Stimulated activated naive CD8-positive, alpha-beta T cell treated with anti-CD3 and anti-CD28 coated beads, Interleukin-15, Interleukin-2, amounts not matched to agents 100 ng/mL and 50 ng/mL, for 24 hours (primary cell): ENCODE results near the gene LRP1B.

Experiments
- H3K27ac Mint-ChIP-seq: one replicate; pipeline ENCODE4 v1.8.0; 2021; ENCODE audit warnings: mild to moderate bottlenecking, mixed read lengths
- H3K27me3 Mint-ChIP-seq: one replicate; pipeline ENCODE4 v1.8.0; 2021; ENCODE audit warnings: mixed read lengths
- H3K36me3 Mint-ChIP-seq: one replicate; pipeline ENCODE4 v1.8.0; 2021; ENCODE audit warnings: low read depth, mixed read lengths
- H3K4me1 Mint-ChIP-seq: one replicate; pipeline ENCODE4 v1.8.0; 2021; ENCODE audit warnings: low read depth, mixed read lengths
- H3K4me3 Mint-ChIP-seq: one replicate; pipeline ENCODE4 v1.8.0; 2021; ENCODE audit warnings: mild to moderate bottlenecking, mixed read lengths
- H3K9me3 Mint-ChIP-seq: one replicate; pipeline ENCODE4 v1.8.0; 2021; ENCODE audit warnings: mixed read lengths

Gene LRP1B

GRCh38 chr2:141062031-141062430 is 1068.8 kb downstream of the LRP1B start:
- Mint-ChIP-seq H3K9me3 (peaks cover 7% of the 10 kb centered on the region), H3K4me1 (no peaks in the 10 kb centered on the region), H3K4me3 (no peak overlapping the region), H3K36me3 (no peaks in the 10 kb centered on the region), H3K27ac (no peak overlapping the region), H3K27me3 (no peaks in the 10 kb centered on the region)

GRCh38 chr2:141058556-141058955 is 1072.3 kb downstream of the LRP1B start:
- Mint-ChIP-seq H3K36me3 (no peaks in the 10 kb centered on the region), H3K9me3 (peaks cover 6% of the 10 kb centered on the region), H3K4me1 (no peaks in the 10 kb centered on the region), H3K4me3 (no peak overlapping the region), H3K27me3 (no peaks in the 10 kb centered on the region), H3K27ac (no peak overlapping the region)

GRCh38 chr2:141055531-141055930 is 1075.3 kb downstream of the LRP1B start:
- Mint-ChIP-seq H3K4me1 (no peaks in the 10 kb centered on the region), H3K27ac (no peak overlapping the region), H3K27me3 (no peaks in the 10 kb centered on the region), H3K9me3 (peaks cover 10% of the 10 kb centered on the region), H3K4me3 (no peak overlapping the region), H3K36me3 (no peaks in the 10 kb centered on the region)

GRCh38 chr2:141048951-141049350 is 1081.9 kb downstream of the LRP1B start:
- no peak overlapping the region for H3K27ac Mint-ChIP-seq
- H3K36me3 Mint-ChIP-seq, result no peaks in the 10 kb centered on the region
- H3K4me3 Mint-ChIP-seq, result no peak overlapping the region
- H3K27me3 Mint-ChIP-seq, result no peaks in the 10 kb centered on the region
- peaks cover 12% of the 10 kb centered on the region for H3K9me3 Mint-ChIP-seq
- H3K4me1 Mint-ChIP-seq, result no peaks in the 10 kb centered on the region

GRCh38 chr2:141041281-141041680 is 1089.5 kb downstream of the LRP1B start:
- Mint-ChIP-seq H3K9me3 (peaks cover 3% of the 10 kb centered on the region), H3K4me3 (no peak overlapping the region), H3K27ac (no peak overlapping the region), H3K27me3 (no peaks in the 10 kb centered on the region), H3K4me1 (no peaks in the 10 kb centered on the region), H3K36me3 (no peaks in the 10 kb centered on the region)

GRCh38 chr2:141038341-141038740 is 1092.5 kb downstream of the LRP1B start:
- Mint-ChIP-seq H3K36me3 (no peaks in the 10 kb centered on the region), H3K4me1 (no peaks in the 10 kb centered on the region), H3K4me3 (no peak overlapping the region), H3K9me3 (peaks cover 3% of the 10 kb centered on the region), H3K27ac (no peak overlapping the region), H3K27me3 (no peaks in the 10 kb centered on the region)

- Mint-ChIP-seq H3K27ac (no peak overlapping the region), H3K4me3 (no peak overlapping the region), H3K4me1 (no peaks in the 10 kb centered on the region), H3K27me3 (no peaks in the 10 kb centered on the region), H3K9me3 (peaks cover 1% of the 10 kb centered on the region), H3K36me3 (no peaks in the 10 kb centered on the region)
Observed at GRCh38 chr2:141037361-141037760, 1093.5 kb downstream of the LRP1B start.

- Mint-ChIP-seq H3K27me3 (no peaks in the 10 kb centered on the region), H3K4me3 (no peak overlapping the region), H3K27ac (no peak overlapping the region), H3K4me1 (no peaks in the 10 kb centered on the region), H3K9me3 (no peaks in the 10 kb centered on the region), H3K36me3 (no peaks in the 10 kb centered on the region)
Observed at GRCh38 chr2:141035846-141036420, 1094.9 kb downstream of the LRP1B start.

GRCh38 chr2:141029428-141030078 is 1101.3 kb downstream of the LRP1B start:
- Mint-ChIP-seq H3K4me1 (no peaks in the 10 kb centered on the region), H3K36me3 (no peaks in the 10 kb centered on the region), H3K4me3 (no peak overlapping the region), H3K9me3 (peaks cover 6% of the 10 kb centered on the region), H3K27ac (no peak overlapping the region), H3K27me3 (no peaks in the 10 kb centered on the region)

- H3K9me3 Mint-ChIP-seq, result peaks cover 6% of the 10 kb centered on the region
- no peaks in the 10 kb centered on the region for H3K4me1 Mint-ChIP-seq
- H3K4me3 Mint-ChIP-seq, result no peak overlapping the region
- H3K27ac Mint-ChIP-seq, result no peak overlapping the region
- H3K27me3 Mint-ChIP-seq, result no peaks in the 10 kb centered on the region
- no peaks in the 10 kb centered on the region for H3K36me3 Mint-ChIP-seq
Observed at GRCh38 chr2:141027221-141027620, 1103.6 kb downstream of the LRP1B start.

GRCh38 chr2:141021611-141022010 is 1109.2 kb downstream of the LRP1B start:
- no peaks in the 10 kb centered on the region for H3K27me3 Mint-ChIP-seq
- H3K4me3 Mint-ChIP-seq, result no peak overlapping the region
- peaks cover 3% of the 10 kb centered on the region for H3K9me3 Mint-ChIP-seq
- H3K36me3 Mint-ChIP-seq, result no peaks in the 10 kb centered on the region
- H3K27ac Mint-ChIP-seq, result no peak overlapping the region
- H3K4me1 Mint-ChIP-seq, result no peaks in the 10 kb centered on the region

- H3K27me3 Mint-ChIP-seq, result no peaks in the 10 kb centered on the region
- no peaks in the 10 kb centered on the region for H3K36me3 Mint-ChIP-seq
- no peaks in the 10 kb centered on the region for H3K4me1 Mint-ChIP-seq
- no peak overlapping the region for H3K27ac Mint-ChIP-seq
- no peak overlapping the region for H3K4me3 Mint-ChIP-seq
- H3K9me3 Mint-ChIP-seq, result peaks cover 3% of the 10 kb centered on the region
Observed at GRCh38 chr2:141021109-141021508, 1109.7 kb downstream of the LRP1B start.

- H3K36me3 Mint-ChIP-seq, result no peaks in the 10 kb centered on the region
- H3K27me3 Mint-ChIP-seq, result no peaks in the 10 kb centered on the region
- H3K4me3 Mint-ChIP-seq, result no peak overlapping the region
- H3K4me1 Mint-ChIP-seq, result no peaks in the 10 kb centered on the region
- peaks cover 3% of the 10 kb centered on the region for H3K9me3 Mint-ChIP-seq
- no peak overlapping the region for H3K27ac Mint-ChIP-seq
Observed at GRCh38 chr2:141020346-141020745, 1110.5 kb downstream of the LRP1B start.

- Mint-ChIP-seq H3K36me3 (no peaks in the 10 kb centered on the region), H3K27me3 (no peaks in the 10 kb centered on the region), H3K4me1 (no peaks in the 10 kb centered on the region), H3K27ac (no peak overlapping the region), H3K4me3 (no peak overlapping the region), H3K9me3 (no peaks in the 10 kb centered on the region)
Observed at GRCh38 chr2:141015341-141016047, 1115.3 kb downstream of the LRP1B start.

GRCh38 chr2:141003967-141004657 is 1126.7 kb downstream of the LRP1B start:
- no peaks in the 10 kb centered on the region for H3K4me1 Mint-ChIP-seq
- H3K36me3 Mint-ChIP-seq, result no peaks in the 10 kb centered on the region
- peaks cover 8% of the 10 kb centered on the region for H3K9me3 Mint-ChIP-seq
- H3K27ac Mint-ChIP-seq, result no peak overlapping the region
- H3K27me3 Mint-ChIP-seq, result no peaks in the 10 kb centered on the region
- no peak overlapping the region for H3K4me3 Mint-ChIP-seq
